Stimulated activated CD8-positive, alpha-beta memory T cell treated with anti-CD3 and anti-CD28 coated beads, Interleukin-4, amount 100 ng/mL, for 4 hours (primary cell): ENCODE measurements around the gene PEX14.

ENCODE experiments used
- DNase-seq, 2 donors: peaks; one replicate each; pipeline ENCODE4 v3.0.0-alpha.2; 2020; ENCODE audit warnings: low read depth in 2 of 2, low spot score in 1 of 2

Gene PEX14

GRCh38 chr1:10614377-10615225, 139.9 kb downstream of the PEX14 start:
- no peak for DNase-seq

DNA sequence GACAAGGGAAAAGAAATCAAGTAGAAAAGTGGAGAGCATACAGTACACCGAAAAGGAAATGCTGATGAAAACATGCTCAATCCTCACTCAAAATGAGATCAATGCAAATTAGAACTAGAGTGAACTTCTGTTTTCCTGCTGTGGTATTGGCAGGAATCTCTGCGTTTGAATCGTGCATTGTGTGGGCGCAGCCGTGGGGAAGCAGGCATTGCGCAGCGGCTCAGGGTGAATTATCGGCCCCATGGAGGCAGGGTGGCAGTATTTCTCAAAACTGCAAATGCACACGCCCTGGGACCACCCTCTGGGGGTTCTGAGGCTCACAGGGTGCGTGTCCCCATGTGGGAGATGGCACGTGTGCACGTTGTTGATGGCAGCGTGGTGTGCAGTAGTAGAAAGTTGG, 140.6 kb downstream of the PEX14 start:
- no peak for DNase-seq

GRCh38 chr1:10615932-10616671, 141.4 kb downstream of the PEX14 start:
- DNase-seq, result no peak

DNA sequence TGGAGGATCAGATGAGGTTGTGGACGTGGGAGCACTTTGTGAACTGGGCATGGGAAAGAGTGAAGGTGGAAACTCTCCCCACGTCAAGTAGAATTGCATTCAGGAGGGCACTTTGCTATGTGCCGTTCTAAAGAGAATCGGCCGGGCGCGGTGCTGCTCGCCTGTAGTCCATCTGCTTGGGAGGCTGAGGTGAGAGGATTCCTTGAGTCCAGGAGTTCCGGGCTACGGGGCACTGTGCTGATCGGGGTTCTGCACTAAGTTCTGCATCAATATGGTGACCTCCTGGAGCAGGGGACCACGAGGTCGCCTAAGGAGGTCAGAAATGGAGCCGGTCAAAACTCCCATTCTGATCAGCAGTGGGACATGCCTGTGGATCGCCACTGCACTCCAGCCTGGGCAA, 141.9 kb downstream of the PEX14 start:
- DNase-seq, result no peak

DNA sequence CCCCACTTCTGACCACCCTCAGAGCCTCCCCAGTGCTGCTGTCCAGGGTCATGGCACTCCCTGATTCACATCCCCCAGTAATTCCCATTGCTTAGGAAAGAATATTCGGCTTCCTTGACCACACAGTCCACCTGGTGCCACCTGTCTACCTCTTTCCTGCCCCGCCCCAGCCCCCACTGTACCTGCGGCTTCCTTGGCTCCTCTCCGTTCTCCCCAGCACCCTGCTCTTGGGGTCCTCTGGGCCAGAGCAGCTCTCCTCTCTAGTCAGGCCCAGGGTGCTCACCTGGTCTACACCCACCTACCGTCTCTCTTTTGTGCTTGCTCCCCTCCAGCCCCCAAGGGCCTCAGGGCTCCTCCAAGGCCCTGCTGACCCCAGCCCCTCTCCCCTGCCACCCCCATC, 142.6 kb downstream of the PEX14 start:
- no peak for DNase-seq

- no peak for DNase-seq
Observed at GRCh38 chr1:10617931-10618885, 143.5 kb downstream of the PEX14 start.

DNA sequence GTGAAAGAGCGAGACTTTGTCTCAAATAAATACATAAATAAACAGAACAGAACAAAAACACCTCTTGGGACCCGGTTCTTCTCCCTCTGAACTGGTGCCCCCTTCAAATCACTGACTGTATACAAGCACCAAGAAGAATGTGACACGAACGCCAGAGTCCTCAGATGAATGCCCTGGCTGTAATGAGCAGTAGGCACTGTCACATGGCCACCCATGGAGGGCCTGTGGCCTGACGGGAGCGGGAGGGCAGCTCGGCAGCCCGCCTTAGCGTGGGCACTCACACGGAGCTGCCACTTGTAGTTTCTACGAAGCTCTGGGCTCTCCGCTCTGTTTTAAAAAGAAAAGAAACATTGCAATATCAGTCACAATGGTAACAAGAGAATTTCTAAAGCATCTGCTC, 146.0 kb downstream of the PEX14 start:
- no peak for DNase-seq

GRCh38 chr1:10621906-10622305, 147.2 kb downstream of the PEX14 start:
- no peak for DNase-seq

- no peak for DNase-seq
Observed at GRCh38 chr1:10622910-10623685, 148.3 kb downstream of the PEX14 start.

DNA sequence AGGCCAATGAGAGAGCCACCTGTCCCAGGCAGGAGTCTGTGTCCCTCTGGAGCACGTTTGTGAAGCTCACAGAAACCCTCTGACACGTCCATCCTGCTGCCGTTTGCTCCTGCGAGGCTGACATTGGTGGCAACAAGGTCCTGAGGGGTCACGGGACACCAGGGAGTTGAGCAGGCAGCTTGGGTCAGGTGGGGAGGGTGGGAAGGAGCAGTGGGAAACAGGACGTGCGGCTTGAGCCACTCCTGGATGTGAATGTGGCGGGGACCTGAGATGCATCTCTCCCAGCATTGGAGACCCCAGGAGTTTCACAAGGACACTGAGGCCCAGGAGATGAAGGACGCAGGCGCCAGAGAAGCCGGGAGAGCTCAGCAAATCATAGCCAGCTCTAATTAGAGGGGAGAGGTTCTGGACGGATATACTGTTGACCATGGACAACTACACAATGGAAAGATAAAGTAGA, 149.0 kb downstream of the PEX14 start:
- DNase-seq, result no peak

GRCh38 chr1:10624256-10625050, 149.7 kb downstream of the PEX14 start:
- no peak for DNase-seq

DNA sequence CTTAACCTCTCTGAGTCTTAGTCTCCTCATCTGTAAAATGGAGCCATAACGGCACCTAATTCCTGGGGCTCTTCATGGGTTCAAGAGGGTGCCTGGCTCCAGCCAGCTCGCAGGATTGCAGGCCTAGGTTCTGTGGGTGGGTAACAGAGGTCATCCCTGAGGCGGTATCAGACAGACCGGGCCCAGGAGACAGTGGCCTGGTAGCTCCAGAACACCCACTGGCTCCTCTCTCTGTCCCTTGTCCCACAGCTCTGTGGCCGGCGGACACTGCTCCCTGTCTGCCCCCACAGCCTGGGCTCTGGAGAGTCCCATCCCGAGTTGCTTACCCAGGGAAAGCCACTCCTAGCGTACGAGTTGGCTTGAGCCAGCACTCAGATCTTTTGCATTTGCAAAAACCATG, 150.3 kb downstream of the PEX14 start:
- no peak for DNase-seq

DNA sequence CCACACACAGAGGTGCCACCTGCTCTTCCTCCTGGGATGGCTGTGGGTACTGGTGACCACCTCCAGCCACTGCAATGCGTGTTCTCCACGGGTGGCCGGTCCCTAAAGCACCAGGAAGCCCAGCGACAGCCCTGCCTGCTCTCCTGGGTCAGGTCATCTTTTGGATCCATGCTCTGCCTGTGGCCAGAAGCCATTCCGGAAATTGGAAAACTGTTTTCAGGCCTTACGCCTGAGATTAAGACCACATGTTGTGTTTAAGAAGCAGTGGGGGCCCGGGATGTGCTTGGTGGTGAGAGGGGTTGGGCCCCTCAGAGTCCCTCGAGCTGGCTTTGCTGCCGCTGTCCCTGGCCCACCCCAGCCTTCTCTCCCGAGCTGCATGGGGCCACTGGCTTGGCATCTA, 150.8 kb downstream of the PEX14 start:
- no peak for DNase-seq

DNA sequence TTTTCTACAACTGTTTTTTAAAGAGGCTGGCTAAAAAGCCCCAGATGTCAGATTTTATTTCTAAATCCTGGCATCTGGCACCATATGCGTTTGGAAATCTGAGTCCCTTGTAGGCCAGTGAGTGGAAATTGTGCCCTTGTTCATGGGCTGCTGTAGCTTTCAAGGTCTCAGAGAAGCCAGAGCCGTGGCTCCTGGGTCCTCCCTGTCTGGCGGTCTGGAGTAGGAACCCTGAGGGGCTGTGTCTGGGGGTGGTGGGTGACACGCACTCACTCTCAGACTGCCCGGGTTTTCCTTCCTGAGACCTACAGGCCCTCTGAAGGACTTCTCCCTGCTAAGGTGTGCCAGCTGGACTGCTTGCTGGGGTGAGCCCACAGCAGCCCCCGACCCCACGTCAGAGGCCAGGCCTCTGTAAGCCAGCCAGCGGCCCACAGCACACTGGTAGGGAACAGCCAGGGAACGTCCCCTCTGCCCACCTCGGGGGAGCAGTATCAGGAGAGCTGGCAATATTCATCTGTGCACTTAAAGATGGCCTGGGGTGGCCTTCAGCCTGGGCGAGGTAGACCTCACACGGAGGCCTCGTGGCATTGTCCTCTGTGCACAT, 151.5 kb downstream of the PEX14 start:
- no peak for DNase-seq

- DNase-seq, result no peak
Observed at GRCh38 chr1:10626791-10627410, 152.2 kb downstream of the PEX14 start.

DNA sequence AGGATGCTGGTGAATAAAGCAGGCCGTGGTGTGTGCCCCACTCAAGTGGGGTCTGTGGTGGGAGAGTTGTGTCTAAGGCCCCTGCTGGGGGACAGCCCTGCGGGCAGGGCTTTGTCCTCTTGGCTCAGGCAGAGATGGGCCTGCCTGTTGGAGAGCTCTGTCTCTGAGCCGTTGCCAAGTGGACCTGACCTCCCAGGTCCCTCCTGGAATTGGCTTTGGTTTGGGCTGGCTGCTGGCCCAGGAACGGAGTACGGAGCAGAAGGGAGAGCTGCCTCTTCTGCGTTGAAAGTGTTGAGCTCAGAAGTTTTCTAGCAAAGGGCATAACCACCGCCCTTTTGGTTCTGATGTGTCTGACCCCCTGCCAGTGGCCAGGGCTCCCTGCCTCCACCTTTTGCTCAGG, 153.9 kb downstream of the PEX14 start:
- no peak for DNase-seq

DNA sequence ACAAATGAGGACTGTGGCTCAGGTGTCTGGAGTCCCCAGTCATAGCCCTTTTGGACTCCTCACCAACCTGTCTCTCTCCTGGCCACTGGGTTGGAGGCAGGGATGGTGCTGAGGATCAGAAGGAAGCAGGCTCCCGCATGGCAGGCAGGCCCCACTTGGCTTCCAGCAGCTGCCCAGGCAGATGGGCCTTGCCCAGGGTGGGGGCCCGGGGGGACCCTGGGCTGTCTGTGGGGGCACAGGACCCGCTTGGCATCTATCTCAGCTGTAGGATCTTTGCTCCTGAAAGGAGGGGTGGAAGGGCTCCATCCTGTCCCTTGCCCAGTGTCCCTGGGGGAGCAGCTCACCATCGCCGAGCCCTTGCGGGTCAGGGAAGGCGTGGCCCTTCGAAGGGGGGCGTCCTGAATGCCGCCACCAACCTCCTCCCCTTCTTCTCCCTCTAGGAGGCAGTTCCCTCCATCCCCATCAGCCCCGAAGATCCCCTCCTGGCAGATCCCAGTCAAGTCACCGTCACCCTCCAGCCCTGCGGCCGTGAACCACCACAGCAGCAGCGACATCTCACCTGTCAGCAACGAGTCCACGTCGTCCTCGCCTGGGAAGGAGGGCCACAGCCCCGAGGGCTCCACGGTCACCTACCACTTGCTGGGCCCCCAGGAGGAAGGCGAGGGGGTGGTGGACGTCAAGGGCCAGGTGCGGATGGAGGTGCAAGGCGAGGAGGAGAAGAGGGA, 154.5 kb downstream of the PEX14 start:
- no peak for DNase-seq
